Astrocyte of the spinal cord (primary cell): ENCODE results near the gene ADGRB2.

Experiments used
- DNase-seq: peaks from one replicate; pipeline ENCODE4 v3.0.0; 2011; ENCODE audit warnings: low read depth, low spot score
- H3K4me3 ChIP-seq: 2 replicates; pipeline ENCODE4 v1.5.1; 2011; ENCODE audit warnings: low read depth, mild to moderate bottlenecking, low read length, moderate library complexity
- CTCF ChIP-seq: IDR thresholded peaks from 2 replicates; pipeline ENCODE4 v1.5.1; 2012; ENCODE audit warnings: low read depth, mild to moderate bottlenecking, low read length, inconsistent platforms
- in situ Hi-C: cut with HindIII; loops from 2 replicates; pipeline ENCODE4 v1.10.0; 2017; ENCODE audit warnings: low sequenced_read_pairs

Gene ADGRB2

GRCh38 chr1:31790641-31791091 lies 26.5 kb upstream of the ADGRB2 start:
- TF ChIP-seq CTCF = no peak
- no peak overlapping the region for H3K4me3 ChIP-seq
- in situ Hi-C loops = no loop called here

GRCh38 chr1:31790140-31790539 lies 26.0 kb upstream of the ADGRB2 start:
- DNase-seq = no peak
- TF ChIP-seq CTCF = no peak
- H3K4me3 ChIP-seq = no peak overlapping the region
- in situ Hi-C loops = no loop called here

More at GRCh38 chr1:31790641-31791091, 26.5 kb upstream of the ADGRB2 start:
- DNase-seq = no peak

- peak overlapping the region; percentile 58 for H3K4me3 ChIP-seq
- in situ Hi-C loops = no loop called here
- DNase-seq = peak; percentile 91
- TF ChIP-seq CTCF = peak; percentile 98
Observed at GRCh38 chr1:31789259-31790065, 25.3 kb upstream of the ADGRB2 start.

GRCh38 chr1:31788825-31789256 lies 24.7 kb upstream of the ADGRB2 start:
- DNase-seq = no peak
- in situ Hi-C loops = no loop called here
- H3K4me3 ChIP-seq = peak overlapping the region; percentile 58
- TF ChIP-seq CTCF = no peak

- peak; percentile 86 for DNase-seq
- H3K4me3 ChIP-seq = peak overlapping the region; percentile 58
- in situ Hi-C loops = no loop called here
- no peak for TF ChIP-seq CTCF
Observed at GRCh38 chr1:31788138-31788824, 24.1 kb upstream of the ADGRB2 start.

- peak overlapping the region; percentile 58 for H3K4me3 ChIP-seq
- in situ Hi-C loops = no loop called here
- DNase-seq = no peak
- TF ChIP-seq CTCF = no peak
Observed at GRCh38 chr1:31787786-31788137, 23.6 kb upstream of the ADGRB2 start.
